HG02840 (cell line): Measurements from ENCODE around the gene MAD1L1.

Experiments used
- ATAC-seq: cut with Tn5 transposase; IDR thresholded peaks from one replicate; pipeline ENCODE4 v1.9.1; 2021; ENCODE audit warnings: mild to moderate bottlenecking, moderate library complexity, moderate number of reproducible peaks; ENCODE audit not compliant: unreplicated experiment, low FRiP score

The MAD1L1 gene

GRCh38 chr7:2010551-2011265 is 222.0 kb downstream of the MAD1L1 start:
- ATAC-seq = no peak

GRCh38 chr7:2010101-2010500 is 222.6 kb downstream of the MAD1L1 start:
- ATAC-seq = no peak

DNA sequence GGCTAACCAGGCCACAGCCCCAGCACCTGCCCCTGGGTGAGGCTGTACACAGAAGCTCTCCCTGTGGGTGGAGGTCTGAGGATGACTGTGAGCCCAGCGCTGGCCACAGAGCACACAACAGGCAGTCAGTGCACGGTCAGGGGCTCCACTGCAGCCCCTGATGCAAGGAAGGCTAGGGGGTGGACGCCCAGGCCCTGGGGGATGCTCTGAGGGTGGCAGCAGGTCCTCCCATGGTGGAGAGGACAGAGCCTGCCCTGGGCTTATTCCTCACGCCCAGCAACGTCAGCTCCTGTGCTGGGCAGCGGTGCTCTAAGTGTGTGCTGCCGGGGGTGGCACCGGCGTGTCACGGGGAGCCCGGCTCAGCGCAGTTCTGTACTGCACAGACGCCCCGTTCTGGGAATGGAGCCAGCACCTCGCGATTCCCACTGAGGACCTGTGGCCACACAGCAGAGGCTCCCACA is 223.2 kb downstream of the MAD1L1 start:
- no peak for ATAC-seq

DNA sequence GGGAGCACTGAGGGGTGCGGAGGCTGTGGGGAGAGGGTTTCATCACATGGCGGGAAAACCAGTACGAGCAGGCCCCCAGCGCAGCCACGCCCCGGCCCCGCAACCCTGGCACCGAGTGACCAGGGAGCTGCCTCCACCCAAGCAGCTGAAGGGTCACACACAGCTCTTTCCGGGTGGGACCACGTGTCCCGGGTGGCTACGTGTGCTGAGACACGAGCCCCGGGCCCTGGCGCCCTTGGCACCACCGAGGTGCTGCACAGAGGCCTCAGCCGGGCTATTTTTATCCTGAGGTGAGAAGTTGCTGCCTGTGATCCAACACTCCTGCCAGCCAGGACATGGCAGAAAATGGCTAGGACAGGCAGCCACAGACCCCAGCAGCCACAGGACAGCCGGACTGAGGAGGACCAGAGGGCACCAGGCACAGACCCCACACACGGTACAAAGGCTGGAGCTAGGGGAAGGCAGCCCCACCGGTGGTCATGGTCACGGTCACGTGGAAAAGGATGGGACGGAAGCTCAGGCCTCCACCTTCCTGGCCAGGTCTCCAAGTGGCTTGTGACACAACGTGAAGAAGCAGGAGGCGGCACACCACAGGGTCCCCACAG is 223.7 kb downstream of the MAD1L1 start:
- ATAC-seq = no peak

DNA sequence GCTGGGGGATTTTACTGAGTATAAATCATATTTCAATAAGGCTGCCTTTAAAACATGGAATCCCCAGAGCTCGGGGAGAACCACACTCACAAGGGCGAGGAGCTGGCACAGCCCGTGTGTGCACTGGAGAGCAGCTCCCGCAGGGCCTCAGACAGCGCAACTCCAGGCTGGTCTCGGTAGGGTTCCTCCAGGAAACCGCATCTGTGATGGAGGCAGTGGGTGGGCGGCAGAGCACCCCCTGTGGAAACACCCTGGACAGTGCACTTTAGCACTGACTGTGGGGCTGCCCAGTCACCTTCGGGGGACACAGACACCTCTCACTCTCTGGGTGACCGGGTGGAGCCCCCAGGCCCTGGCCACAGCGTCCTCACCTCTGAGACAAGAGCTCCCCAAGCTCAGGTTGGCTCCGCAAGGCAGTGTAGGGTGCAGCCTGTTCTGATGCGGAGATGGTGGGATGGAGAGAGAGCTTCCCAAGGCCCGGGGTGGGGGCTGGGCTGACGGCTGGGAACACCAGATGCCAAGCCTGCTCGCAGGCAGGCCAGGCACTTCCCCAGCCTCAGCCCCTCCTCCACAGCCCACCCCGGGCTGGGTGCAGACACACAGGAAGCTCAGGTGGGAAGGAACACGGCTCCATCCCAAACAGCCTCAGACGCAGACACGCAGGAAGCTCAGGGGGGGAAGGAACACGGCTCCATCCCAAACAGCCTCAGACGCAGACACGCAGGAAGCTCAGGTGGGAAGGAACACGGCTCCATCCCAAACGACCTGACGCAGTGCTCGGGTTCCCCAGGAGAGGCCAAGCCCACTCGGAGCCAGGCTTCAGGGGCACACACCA is 224.4 kb downstream of the MAD1L1 start:
- no peak for ATAC-seq

DNA sequence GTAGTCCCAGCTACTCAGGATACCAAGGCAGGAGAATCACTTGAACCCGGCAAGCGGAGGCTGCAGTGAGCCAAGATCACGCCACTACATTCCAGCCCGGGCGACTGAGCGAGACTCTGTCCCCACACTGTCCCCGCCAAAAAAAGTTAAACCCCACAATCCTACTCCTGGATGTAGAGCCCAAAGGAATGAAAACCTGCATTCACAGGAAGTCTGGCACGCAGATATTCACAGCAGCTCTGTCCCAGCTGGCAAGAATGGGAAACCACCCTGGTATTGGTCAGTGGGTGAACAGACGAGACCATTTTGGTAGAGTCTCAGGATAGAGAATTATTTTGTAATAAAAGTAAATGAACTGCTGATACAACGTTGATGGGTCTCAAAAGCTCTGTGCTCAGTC is 225.2 kb downstream of the MAD1L1 start:
- ATAC-seq = no peak

DNA sequence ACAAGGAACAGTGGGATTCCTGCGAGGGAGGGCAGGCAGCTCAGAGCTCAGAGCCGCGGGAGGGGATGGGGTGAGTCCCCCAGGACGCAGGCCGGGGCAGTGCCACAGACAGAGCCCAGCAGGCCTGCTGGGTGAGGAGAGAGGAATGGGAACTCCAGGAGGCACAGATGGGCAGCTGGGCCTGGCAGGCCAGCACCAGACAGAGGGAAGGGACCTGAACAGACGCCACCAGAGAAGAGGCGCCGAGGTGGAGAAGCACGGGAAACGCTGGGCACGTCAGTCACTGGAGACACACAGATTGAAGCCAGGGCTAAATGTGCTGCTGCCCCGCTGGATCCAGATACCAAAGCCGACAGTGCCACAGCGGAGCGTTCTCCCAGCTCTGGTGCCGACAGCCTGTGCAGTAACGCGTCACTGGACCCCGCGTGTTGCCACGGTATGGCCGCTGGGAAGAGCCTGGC is 225.8 kb downstream of the MAD1L1 start:
- no peak for ATAC-seq

- ATAC-seq = no peak
These were observed 226.4 kb downstream of the MAD1L1 start for GRCh38 chr7:2006231-2006771.

- no peak for ATAC-seq
These were observed 227.0 kb downstream of the MAD1L1 start for GRCh38 chr7:2005786-2006185.

DNA sequence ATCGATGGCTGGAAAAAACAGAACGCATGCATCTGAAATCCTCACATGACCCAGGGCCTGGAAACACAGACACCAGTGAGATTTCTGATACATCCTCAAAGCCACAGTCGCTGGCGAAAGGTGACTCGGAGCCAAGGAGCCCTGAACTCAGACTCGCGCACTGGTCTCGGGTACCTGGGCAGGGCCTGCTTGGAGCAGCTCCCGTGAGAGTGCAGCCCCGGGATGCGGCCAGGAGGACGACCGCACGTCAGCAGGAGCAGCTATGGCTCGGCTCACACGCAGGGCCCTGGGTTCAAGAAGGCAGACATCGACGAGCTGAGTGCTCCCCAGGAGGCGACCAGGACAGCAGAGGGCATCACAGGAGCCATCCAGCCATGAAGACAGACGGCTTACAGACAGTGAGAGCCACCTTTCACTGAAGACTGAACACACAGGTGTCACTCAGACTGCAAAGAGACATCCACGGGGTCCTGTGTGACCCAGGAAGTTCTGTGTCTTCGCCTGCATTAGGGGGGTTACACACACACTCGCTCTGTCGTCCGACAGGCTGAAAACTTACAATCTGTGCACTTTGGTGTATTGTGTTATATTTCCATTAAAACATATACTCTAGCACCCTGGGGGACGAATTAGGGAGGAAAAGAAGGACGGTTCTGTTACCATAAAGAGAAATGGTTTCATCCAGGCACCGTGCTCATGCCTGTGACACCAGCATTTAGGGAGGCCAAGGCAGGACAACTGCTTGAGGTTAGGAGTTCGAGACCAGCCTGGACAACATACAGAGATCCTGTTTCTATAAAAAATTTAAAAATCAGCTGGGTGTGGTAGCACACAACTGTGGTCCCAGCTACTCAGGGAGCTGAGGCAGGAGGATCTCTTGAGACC is 227.7 kb downstream of the MAD1L1 start:
- ATAC-seq = no peak

DNA sequence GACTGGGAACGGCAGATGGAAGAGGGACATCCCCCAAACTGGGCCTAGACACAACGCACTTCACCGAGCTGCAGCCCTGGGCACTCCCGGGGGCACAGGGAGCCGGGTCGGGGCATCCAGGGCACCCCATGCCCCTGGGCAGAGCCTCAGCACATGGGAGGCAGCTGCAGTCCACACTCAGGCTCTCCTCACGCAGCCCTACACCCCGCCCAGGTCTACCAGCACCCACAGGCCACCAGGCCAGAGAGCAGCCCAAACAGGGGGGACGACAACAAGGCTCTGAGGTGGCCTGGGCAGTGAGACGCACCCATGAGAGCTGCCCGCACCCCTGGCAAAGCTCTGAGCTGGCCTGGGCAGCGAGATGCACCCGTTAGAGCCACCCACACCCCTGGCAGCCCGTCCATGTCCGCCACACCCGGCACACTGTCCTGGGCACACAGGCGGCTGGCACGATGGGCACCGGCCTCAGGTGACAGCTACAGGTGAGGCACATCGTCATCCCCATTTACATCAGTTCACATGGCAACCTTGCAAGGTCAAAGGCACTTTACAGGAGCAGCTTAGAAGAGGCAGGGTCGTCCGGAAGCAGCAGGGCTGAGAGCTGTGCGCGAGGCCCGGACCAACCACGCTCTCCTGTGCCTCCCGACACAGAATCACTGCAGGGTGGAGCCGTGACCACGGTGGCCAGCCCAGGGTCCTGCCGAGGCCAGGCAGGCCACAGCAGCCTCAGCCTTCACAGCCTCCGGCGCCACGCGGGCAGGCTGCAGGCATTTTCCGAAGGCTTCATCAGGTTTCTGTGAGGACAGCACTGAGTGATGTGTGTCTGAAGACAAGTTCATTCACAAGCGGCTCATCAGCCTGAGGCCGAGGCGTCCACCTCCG is 228.6 kb downstream of the MAD1L1 start:
- ATAC-seq = no peak

GRCh38 chr7:2003451-2003930 is 229.3 kb downstream of the MAD1L1 start:
- ATAC-seq = no peak

- no peak for ATAC-seq
These were observed 229.9 kb downstream of the MAD1L1 start for GRCh38 chr7:2002561-2003450.

- ATAC-seq = no peak
These were observed 230.9 kb downstream of the MAD1L1 start for GRCh38 chr7:2001601-2002442.

- ATAC-seq = no peak
These were observed 231.9 kb downstream of the MAD1L1 start for GRCh38 chr7:2000746-2001321.

DNA sequence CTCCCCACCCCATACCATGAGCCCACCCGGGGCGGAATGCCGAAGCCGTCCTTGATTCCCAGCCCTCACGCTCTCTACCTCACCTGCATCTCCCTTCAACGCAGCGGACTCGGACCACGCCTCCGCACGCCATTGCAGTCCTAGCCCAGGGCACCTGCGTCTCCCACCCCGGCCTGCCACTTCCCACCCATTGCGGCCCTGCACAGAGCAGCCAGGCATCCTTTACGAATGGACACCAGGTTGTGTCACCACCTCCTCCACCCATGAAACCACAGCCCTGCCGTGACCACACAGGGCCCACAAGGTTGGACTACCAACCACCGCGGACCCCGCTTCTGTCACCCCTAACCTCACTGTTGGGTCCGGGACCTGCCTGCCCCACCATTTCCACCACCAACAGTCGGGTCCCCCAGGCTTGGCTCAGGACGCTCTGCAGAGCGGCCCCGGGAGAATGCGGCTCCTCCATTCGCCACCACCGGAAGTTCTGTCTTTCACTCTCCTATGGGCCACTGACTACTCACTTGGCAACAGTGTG is 232.5 kb downstream of the MAD1L1 start:
- no peak for ATAC-seq
